ENCODE results near the gene WDCP. TPM values are rescaled to one million over a fixed set of nuclear protein-coding genes. Genes with fewer than 3 reads are reported as not detected.

The WDCP gene
- total RNA-seq, 4 donors from 2014 or later: 2.5 to 8.5 (median 4.1) TPM

GRCh38 chr2:23992931-23993330, 54.3 kb downstream of the WDCP start:
- no peak overlapping the region for H3K4me3 ChIP-seq
- peaks cover 13% of the 10 kb centered on the region for H3K36me3 ChIP-seq
- no peaks in the 10 kb centered on the region for H3K4me1 ChIP-seq
- WGBS: 70% methylated on average over 1 of the region's 1 CpG
- TF ChIP-seq CTCF (IDR thresholded peaks at IDR 0.05) (no peak), POLR2A (IDR thresholded peaks at IDR 0.05) (no peak), EP300 (IDR thresholded peaks at IDR 0.05) (no peak), POLR2AphosphoS5 (IDR thresholded peaks at IDR 0.05) (no peak)
- H3K27me3 ChIP-seq: no peaks in the 10 kb centered on the region
- H3K9me3 ChIP-seq: no peaks in the 10 kb centered on the region
- no peak for DNase-seq (ENCODE audit: low spot score in 2 of 2)
- no peak overlapping the region for H3K27ac ChIP-seq

- Histone ChIP-seq H3K9me3 (no peaks in the 10 kb centered on the region), H3K27me3 (no peaks in the 10 kb centered on the region), H3K4me1 (no peaks in the 10 kb centered on the region), H3K27ac (no peak overlapping the region), H3K36me3 (peaks cover 37% of the 10 kb centered on the region), H3K4me3 (no peak overlapping the region)
- 56% methylated on average over 2 of the region's 2 CpGs for WGBS
- DNase-seq (ENCODE audit: low spot score in 2 of 2): no peak
- TF ChIP-seq POLR2AphosphoS5 (IDR thresholded peaks at IDR 0.05): no peak
- TF ChIP-seq CTCF (IDR thresholded peaks at IDR 0.05): no peak
- TF ChIP-seq POLR2A (IDR thresholded peaks at IDR 0.05): no peak
- TF ChIP-seq EP300 (IDR thresholded peaks at IDR 0.05): no peak
These were observed 58.8 kb downstream of the WDCP start for GRCh38 chr2:23988371-23988770.

Other genes with a start within 250 kb of the WDCP start
- gene ATAD2B, start 120.3 kb downstream of the WDCP start, total RNA-seq: 10 to 100 TPM; 28.8 to 81.9 (median 31.8) TPM
- gene UBXN2A, start 106.9 kb downstream of the WDCP start, total RNA-seq: 10 to 100 TPM in 3 of 4 donors, 1 to 10 TPM in 1; 10.0 to 15.1 (median 12.1) TPM
- 1 to 10 TPM in 1 of 4 donors, not detected in 3; 1.6 TPM for gene MFSD2B, start 37.3 kb downstream of the WDCP start, total RNA-seq
- 1 to 10 TPM; 4.3 to 8.0 (median 6.6) TPM for gene FKBP1B, start 2.4 kb upstream of the WDCP start, total RNA-seq
- 100 to 1,000 TPM in 1 of 4 donors, 10 to 100 TPM in 3; 72.1 to 101 (median 85.6) TPM for gene SF3B6, start 28.9 kb upstream of the WDCP start, total RNA-seq
- gene TP53I3, start 37.4 kb upstream of the WDCP start, total RNA-seq: 10 to 100 TPM in 3 of 4 donors, 1 to 10 TPM in 1; 6.7 to 15.5 (median 12.3) TPM
- 1 to 10 TPM in 1 of 4 donors, not detected in 3; 1.0 TPM for gene PFN4, start 75.9 kb upstream of the WDCP start, total RNA-seq
- 10 to 100 TPM in 1 of 4 donors, 1 to 10 TPM in 3; 4.1 to 14.6 (median 7.5) TPM for gene FAM228B, start 76.1 kb upstream of the WDCP start, total RNA-seq
- under 1 TPM in 2 of 4 donors, not detected in 2; 0.72 to 0.89 TPM for gene FAM228A, start 127.7 kb upstream of the WDCP start, total RNA-seq